Measurements from ENCODE around the gene ZMIZ1.

GRCh38 chr10:79318369-79318768 is 249.6 kb downstream of the ZMIZ1 start:
- TF ChIP-seq CTCF (IDR thresholded peaks at IDR 0.05), result no peak
- no peak for TF ChIP-seq POLR2A (IDR thresholded peaks at IDR 0.05)

Data from suprapubic skin (tissue), 3 donors.